ENCODE results near the gene STMN3. TPM values are rescaled to one million over a fixed set of nuclear protein-coding genes. Genes with fewer than 3 reads are reported as not detected.

Gene STMN3
- total and polyA plus RNA-seq, 10 of the 15 experiments (the other 5 are each of a cell fraction or from before 2014, with no cell fraction given): 0.09 to 3.6 (median 1.4) TPM; not detected in 1

DNA sequence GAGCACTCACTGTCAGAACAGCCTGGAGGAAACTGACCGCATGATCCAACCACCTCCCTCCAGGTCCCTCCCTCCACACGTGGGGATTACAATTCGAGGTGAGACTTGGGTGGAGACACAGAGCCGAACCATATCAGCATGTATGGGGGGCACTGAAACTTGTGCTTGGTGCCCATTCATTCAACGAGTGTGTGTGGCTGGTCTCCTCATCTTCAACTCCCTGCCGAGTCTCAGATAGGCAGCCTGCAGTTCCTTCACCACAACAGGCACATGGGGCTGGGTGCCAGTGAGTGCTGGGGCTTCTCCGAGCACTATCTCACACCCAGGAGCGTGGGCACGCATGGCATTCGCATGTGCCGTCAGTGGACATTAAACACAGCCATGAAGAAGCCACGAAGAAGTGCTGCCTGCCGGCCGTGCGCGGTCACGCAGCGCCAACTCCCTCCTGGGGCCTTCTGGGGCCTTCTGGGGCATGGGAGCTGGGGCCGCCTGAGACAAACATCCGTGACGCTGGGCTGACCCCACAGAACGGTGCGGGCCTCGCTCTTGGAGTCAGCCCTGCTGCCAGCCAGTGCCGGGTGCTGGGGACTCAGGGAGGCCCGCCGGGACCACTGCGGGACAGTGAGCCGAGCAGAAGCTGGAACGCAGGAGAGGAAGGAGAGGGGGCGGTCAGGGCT lies 4.2 kb upstream of the STMN3 start:
- ChIA-PET CTCF (interaction anchor here (0.8 to 2.2 kb wide), 8 partner anchors 9 to 209 kb away, joined by 3 to 10 read pairs (median 4); partner anchors contain the start of genes ARFRP1, LIME1, PTK6 and TPD52L2), POLR2A (interaction anchor here (0.8 to 1.5 kb wide), 6 partner anchors 9 to 120 kb away, joined by 3 to 13 read pairs (median 4); partner anchors contain the start of genes ARFRP1, GMEB2, HELZ2 and PTK6), SMC1A (ENCODE audit: uncharacterized antibody, unreplicated experiment) (interaction anchor here (1.7 to 1.8 kb wide), 2 partner anchors 16 to 119 kb away, joined by 7 to 13 read pairs; partner anchors contain the start of gene PTK6), RAD21 (ENCODE audit: unreplicated experiment) (interaction anchor here (0.7 to 1.5 kb wide), 8 partner anchors 9 to 239 kb away, joined by 3 to 24 read pairs (median 4); partner anchors contain the start of genes LIME1, PTK6 and TPD52L2)
- WGBS (ENCODE audit: insufficient coverage, insufficient replicate concordance, low lambda C conversion rate, missing lambda C conversion rate): 6% methylated on average over 31 of the region's 31 CpGs
- ATAC-seq (peak; percentile 10), DNase-seq (ENCODE audit: low read depth, low spot score) (no peak), FAIRE-seq (no peak)
- peak overlapping the region; percentile 84 for H3K27ac ChIP-seq (ENCODE audit: control insufficient read depth, insufficient read depth)
- H3K4me1 ChIP-seq (ENCODE audit: control insufficient read depth, insufficient read depth, low read length): peaks cover 8% of the 10 kb centered on the region
- intact Hi-C loops (cut with micrococcal nuclease; ENCODE audit: unreplicated experiment) (no loop called here), in situ Hi-C loops (cut with MboI) (no loop called here)
- peak overlapping the region; percentile 87 for H2AFZ ChIP-seq (ENCODE audit: control insufficient read depth, low read depth, low read length)
- no peaks in the 10 kb centered on the region for H4K20me1 ChIP-seq (ENCODE audit: control insufficient read depth, insufficient read depth)
- peak overlapping the region; percentile 93 for H3K4me3 ChIP-seq
- H3K36me3 ChIP-seq (ENCODE audit: control insufficient read depth in 2 of 2, insufficient read depth in 2 of 2, low read length in 1 of 2): peaks cover 0 to 2% of the 10 kb centered on the region in 2 experiments; a peak in 2 of 4 replicates
- H3K4me2 ChIP-seq (ENCODE audit: control insufficient read depth, insufficient read depth): peak overlapping the region; percentile 85
- H3K27me3 ChIP-seq (replicated peaks in 1 of 2; ENCODE audit: control insufficient read depth in 2 of 2, insufficient read depth in 2 of 2, low read length in 1 of 2): peaks cover 2 to 7% of the 10 kb centered on the region in 2 experiments; a peak in 2 of 4 replicates
- no TSS peak for BruUV-seq (replicated peaks)
- no peaks in the 10 kb centered on the region for H3K9me3 ChIP-seq (replicated peaks; ENCODE audit: control insufficient read depth, insufficient read depth, low read length)
- peaks cover 10% of the 10 kb centered on the region for H3K79me2 ChIP-seq (ENCODE audit: control insufficient read depth, insufficient read depth, low read length)
- H3K9ac ChIP-seq (ENCODE audit: control insufficient read depth, insufficient read depth, low read length): peak overlapping the region; percentile 78
- TF ChIP-seq IRF4 (IDR thresholded peaks at IDR 0.05; ENCODE audit: low read depth, low read length) (no peak), NFXL1 (IDR thresholded peaks at IDR 0.05; ENCODE audit: borderline replicate concordance) (0 out of 2 replicates have a peak, but pooled peaks have one; percentile 56), YBX1 (IDR thresholded peaks at IDR 0.05) (no peak), IKZF2 (IDR thresholded peaks at IDR 0.05) (no peak), ETV6 (conservative IDR thresholded peaks at IDR 0.05 in 1 of 2, IDR thresholded peaks at IDR 0.05 in 1 of 2; ENCODE audit: borderline replicate concordance in 1 of 2, low read depth in 1 of 2) (peak in 1 of 2 experiments; percentile 85; a peak in 1 of 4 replicates), CTCF (IDR thresholded peaks at IDR 0.05 in 2 of 3, conservative IDR thresholded peaks at IDR 0.05 in 1 of 3; ENCODE audit: control insufficient read depth in 2 of 3, extremely low read depth in 1 of 3, insufficient read depth in 1 of 3, low read depth in 3 of 3, low read length in 3 of 3) (0 out of 6 replicates have a peak, but pooled peaks of 1 of the 3 experiments have one; percentile 8), CBFB (IDR thresholded peaks at IDR 0.05; ENCODE audit: low read depth) (no peak)
- TF ChIP-seq, protein P1, sequence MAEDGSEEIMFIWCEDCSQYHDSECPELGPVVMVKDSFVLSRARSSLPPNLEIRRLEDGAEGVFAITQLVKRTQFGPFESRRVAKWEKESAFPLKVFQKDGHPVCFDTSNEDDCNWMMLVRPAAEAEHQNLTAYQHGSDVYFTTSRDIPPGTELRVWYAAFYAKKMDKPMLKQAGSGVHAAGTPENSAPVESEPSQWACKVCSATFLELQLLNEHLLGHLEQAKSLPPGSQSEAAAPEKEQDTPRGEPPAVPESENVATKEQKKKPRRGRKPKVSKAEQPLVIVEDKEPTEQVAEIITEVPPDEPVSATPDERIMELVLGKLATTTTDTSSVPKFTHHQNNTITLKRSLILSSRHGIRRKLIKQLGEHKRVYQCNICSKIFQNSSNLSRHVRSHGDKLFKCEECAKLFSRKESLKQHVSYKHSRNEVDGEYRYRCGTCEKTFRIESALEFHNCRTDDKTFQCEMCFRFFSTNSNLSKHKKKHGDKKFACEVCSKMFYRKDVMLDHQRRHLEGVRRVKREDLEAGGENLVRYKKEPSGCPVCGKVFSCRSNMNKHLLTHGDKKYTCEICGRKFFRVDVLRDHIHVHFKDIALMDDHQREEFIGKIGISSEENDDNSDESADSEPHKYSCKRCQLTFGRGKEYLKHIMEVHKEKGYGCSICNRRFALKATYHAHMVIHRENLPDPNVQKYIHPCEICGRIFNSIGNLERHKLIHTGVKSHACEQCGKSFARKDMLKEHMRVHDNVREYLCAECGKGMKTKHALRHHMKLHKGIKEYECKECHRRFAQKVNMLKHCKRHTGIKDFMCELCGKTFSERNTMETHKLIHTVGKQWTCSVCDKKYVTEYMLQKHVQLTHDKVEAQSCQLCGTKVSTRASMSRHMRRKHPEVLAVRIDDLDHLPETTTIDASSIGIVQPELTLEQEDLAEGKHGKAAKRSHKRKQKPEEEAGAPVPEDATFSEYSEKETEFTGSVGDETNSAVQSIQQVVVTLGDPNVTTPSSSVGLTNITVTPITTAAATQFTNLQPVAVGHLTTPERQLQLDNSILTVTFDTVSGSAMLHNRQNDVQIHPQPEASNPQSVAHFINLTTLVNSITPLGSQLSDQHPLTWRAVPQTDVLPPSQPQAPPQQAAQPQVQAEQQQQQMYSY (CRISPR knock-in tag; IDR thresholded peaks at IDR 0.05): no peak
- TF ChIP-seq, protein P2, sequence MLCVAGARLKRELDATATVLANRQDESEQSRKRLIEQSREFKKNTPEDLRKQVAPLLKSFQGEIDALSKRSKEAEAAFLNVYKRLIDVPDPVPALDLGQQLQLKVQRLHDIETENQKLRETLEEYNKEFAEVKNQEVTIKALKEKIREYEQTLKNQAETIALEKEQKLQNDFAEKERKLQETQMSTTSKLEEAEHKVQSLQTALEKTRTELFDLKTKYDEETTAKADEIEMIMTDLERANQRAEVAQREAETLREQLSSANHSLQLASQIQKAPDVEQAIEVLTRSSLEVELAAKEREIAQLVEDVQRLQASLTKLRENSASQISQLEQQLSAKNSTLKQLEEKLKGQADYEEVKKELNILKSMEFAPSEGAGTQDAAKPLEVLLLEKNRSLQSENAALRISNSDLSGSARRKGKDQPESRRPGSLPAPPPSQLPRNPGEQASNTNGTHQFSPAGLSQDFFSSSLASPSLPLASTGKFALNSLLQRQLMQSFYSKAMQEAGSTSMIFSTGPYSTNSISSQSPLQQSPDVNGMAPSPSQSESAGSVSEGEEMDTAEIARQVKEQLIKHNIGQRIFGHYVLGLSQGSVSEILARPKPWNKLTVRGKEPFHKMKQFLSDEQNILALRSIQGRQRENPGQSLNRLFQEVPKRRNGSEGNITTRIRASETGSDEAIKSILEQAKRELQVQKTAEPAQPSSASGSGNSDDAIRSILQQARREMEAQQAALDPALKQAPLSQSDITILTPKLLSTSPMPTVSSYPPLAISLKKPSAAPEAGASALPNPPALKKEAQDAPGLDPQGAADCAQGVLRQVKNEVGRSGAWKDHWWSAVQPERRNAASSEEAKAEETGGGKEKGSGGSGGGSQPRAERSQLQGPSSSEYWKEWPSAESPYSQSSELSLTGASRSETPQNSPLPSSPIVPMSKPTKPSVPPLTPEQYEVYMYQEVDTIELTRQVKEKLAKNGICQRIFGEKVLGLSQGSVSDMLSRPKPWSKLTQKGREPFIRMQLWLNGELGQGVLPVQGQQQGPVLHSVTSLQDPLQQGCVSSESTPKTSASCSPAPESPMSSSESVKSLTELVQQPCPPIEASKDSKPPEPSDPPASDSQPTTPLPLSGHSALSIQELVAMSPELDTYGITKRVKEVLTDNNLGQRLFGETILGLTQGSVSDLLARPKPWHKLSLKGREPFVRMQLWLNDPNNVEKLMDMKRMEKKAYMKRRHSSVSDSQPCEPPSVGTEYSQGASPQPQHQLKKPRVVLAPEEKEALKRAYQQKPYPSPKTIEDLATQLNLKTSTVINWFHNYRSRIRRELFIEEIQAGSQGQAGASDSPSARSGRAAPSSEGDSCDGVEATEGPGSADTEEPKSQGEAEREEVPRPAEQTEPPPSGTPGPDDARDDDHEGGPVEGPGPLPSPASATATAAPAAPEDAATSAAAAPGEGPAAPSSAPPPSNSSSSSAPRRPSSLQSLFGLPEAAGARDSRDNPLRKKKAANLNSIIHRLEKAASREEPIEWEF (IDR thresholded peaks at IDR 0.05; ENCODE audit: insufficient replicate concordance, low read depth, low read length): no peak
